Ovary (tissue), 3 donors: Measurements from ENCODE around the gene PPM1D.

ENCODE experiments used
- CTCF ChIP-seq, 3 donors: fragments of 450-650 bp in 2 of 3; fragments of 200-600 bp in 1 of 3; IDR thresholded peaks; one replicate each; pipeline versions ENCODE4 v1.5.1 to v1.8.0; 2016 to 2022; ENCODE audit warnings: antibody characterized with exemption in 3 of 3, mild to moderate bottlenecking in 1 of 3
- EP300 ChIP-seq: sonication (generic); formaldehyde crosslinking; IDR thresholded peaks from one replicate; pipeline ENCODE4 v1.6.1; 2017; ENCODE audit warnings: antibody characterized with exemption
- POLR2A ChIP-seq: fragments of 450-650 bp; IDR thresholded peaks from one replicate; pipeline ENCODE4 v1.6.1; 2017; ENCODE audit warnings: antibody characterized with exemption, mild to moderate bottlenecking, moderate library complexity
- donor health status: DM: no; HTN: no; CAD: no.

DNA sequence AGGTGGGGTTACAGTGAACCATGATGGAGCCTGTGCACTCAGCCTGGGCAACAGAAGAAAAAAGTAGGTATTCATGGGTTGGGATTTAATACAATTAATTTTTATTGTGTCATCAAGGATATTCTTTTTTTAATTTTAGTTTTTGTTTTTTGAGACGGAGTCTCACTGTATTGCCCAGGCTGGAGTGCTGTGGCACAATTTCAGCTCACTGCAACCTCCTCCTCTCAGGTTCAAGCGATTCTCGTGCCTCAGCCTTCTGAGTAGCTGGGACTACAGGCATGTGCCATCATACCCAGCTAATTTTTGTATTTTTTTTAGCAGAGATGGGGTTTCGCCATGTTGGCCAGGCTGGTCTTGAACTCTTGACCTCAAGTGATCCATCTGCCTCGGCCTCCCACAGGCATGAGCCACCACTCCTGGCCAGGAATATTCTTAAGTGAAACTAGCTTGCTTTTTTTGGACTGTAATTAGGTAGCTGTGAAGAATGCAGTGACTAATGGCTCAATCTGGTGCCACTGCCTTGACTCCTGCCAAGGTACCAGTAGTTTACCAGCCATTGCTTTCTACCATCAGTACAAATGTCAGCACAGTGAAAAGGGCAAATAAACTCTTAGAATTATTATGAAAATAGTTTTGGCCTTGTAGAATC lies 4.8 kb downstream of the PPM1D start:
- TF ChIP-seq CTCF (IDR thresholded peaks at IDR 0.05), result no peak
- no peak for TF ChIP-seq POLR2A
- TF ChIP-seq EP300, result no peak
